Measurements from ENCODE around the gene VGLL4.

VGLL4 gene

GRCh38 chr3:11635680-11636393 lies 7.9 kb downstream of the VGLL4 start:
- no peak overlapping the region for H2AFZ ChIP-seq (ENCODE audit: low read length)
- peak overlapping the region; percentile 67 for H3K9ac ChIP-seq (ENCODE audit: low read depth, low read length, poor library complexity, severe bottlenecking)
- peak overlapping the region; percentile 85 for H3K4me3 ChIP-seq (ENCODE audit: low read length, poor library complexity, severe bottlenecking)
- no peak for TF ChIP-seq CTCF (conservative IDR thresholded peaks at IDR 0.05; ENCODE audit: low read length)
- no peak for TF ChIP-seq EZH2phosphoT487 (IDR thresholded peaks at IDR 0.05; ENCODE audit: borderline replicate concordance)
- H3K9me2 ChIP-seq (replicated peaks; ENCODE audit: low read depth, low read length): no peaks in the 10 kb centered on the region
- peak overlapping the region; percentile 97 for H3K4me2 ChIP-seq (ENCODE audit: low read depth, low read length, poor library complexity, severe bottlenecking)
- H4K20me1 ChIP-seq (ENCODE audit: insufficient read depth, low read length, poor library complexity, severe bottlenecking): peaks cover 99% of the 10 kb centered on the region
- H3K36me3 ChIP-seq (ENCODE audit: insufficient read depth, low read length): peaks cover 8% of the 10 kb centered on the region; the same call in 1 of the 2 replicates
- H3K9me3 ChIP-seq (ENCODE audit: insufficient read depth, low read depth, low read length): no peaks in the 10 kb centered on the region
- H3K27me3 ChIP-seq (ENCODE audit: insufficient read depth, low read length, poor library complexity, severe bottlenecking): no peaks in the 10 kb centered on the region
- no peaks in the 10 kb centered on the region for H3F3A ChIP-seq (ENCODE audit: low read depth)
- peaks cover 100% of the 10 kb centered on the region for H3K79me2 ChIP-seq (ENCODE audit: insufficient read depth, low read length)
- H3K4me1 ChIP-seq (ENCODE audit: insufficient read depth, low read length, poor library complexity, severe bottlenecking): peaks cover 85% of the 10 kb centered on the region

GRCh38 chr3:11634974-11635612 lies 8.6 kb downstream of the VGLL4 start:
- H3K9me3 ChIP-seq (ENCODE audit: insufficient read depth, low read depth, low read length): no peaks in the 10 kb centered on the region
- H3K4me2 ChIP-seq (ENCODE audit: low read depth, low read length, poor library complexity, severe bottlenecking): peak overlapping the region; percentile 97
- no peaks in the 10 kb centered on the region for H3F3A ChIP-seq (ENCODE audit: low read depth)
- no peak overlapping the region for H2AFZ ChIP-seq (ENCODE audit: low read length)
- peaks cover 100% of the 10 kb centered on the region for H3K79me2 ChIP-seq (ENCODE audit: insufficient read depth, low read length)
- no peaks in the 10 kb centered on the region for H3K27me3 ChIP-seq (ENCODE audit: insufficient read depth, low read length, poor library complexity, severe bottlenecking)
- no peaks in the 10 kb centered on the region for H3K9me2 ChIP-seq (replicated peaks; ENCODE audit: low read depth, low read length)
- H3K9ac ChIP-seq (ENCODE audit: low read depth, low read length, poor library complexity, severe bottlenecking): peak overlapping the region; percentile 67
- H3K4me1 ChIP-seq (ENCODE audit: insufficient read depth, low read length, poor library complexity, severe bottlenecking): peaks cover 80% of the 10 kb centered on the region
- no peak for TF ChIP-seq CTCF (conservative IDR thresholded peaks at IDR 0.05; ENCODE audit: low read length)
- TF ChIP-seq EZH2phosphoT487 (IDR thresholded peaks at IDR 0.05; ENCODE audit: borderline replicate concordance): no peak
- peak overlapping the region; percentile 85 for H3K4me3 ChIP-seq (ENCODE audit: low read length, poor library complexity, severe bottlenecking)
- H4K20me1 ChIP-seq (ENCODE audit: insufficient read depth, low read length, poor library complexity, severe bottlenecking): peaks cover 99% of the 10 kb centered on the region
- H3K36me3 ChIP-seq (ENCODE audit: insufficient read depth, low read length): peaks cover 8% of the 10 kb centered on the region; the same call in 1 of the 2 replicates

- H3K79me2 ChIP-seq (ENCODE audit: insufficient read depth, low read length): peaks cover 100% of the 10 kb centered on the region
- no peaks in the 10 kb centered on the region for H3F3A ChIP-seq (ENCODE audit: low read depth)
- peaks cover 76% of the 10 kb centered on the region for H3K4me1 ChIP-seq (ENCODE audit: insufficient read depth, low read length, poor library complexity, severe bottlenecking)
- no peak for TF ChIP-seq CTCF (conservative IDR thresholded peaks at IDR 0.05; ENCODE audit: low read length)
- no peak for TF ChIP-seq EZH2phosphoT487 (IDR thresholded peaks at IDR 0.05; ENCODE audit: borderline replicate concordance)
- peaks cover 99% of the 10 kb centered on the region for H4K20me1 ChIP-seq (ENCODE audit: insufficient read depth, low read length, poor library complexity, severe bottlenecking)
- H3K4me2 ChIP-seq (ENCODE audit: low read depth, low read length, poor library complexity, severe bottlenecking): peak overlapping the region; percentile 97
- H3K4me3 ChIP-seq (ENCODE audit: low read length, poor library complexity, severe bottlenecking): peak overlapping the region; percentile 85
- peaks cover 8% of the 10 kb centered on the region; the same call in 1 of the 2 replicates for H3K36me3 ChIP-seq (ENCODE audit: insufficient read depth, low read length)
- H3K9me2 ChIP-seq (replicated peaks; ENCODE audit: low read depth, low read length): no peaks in the 10 kb centered on the region
- H3K9me3 ChIP-seq (ENCODE audit: insufficient read depth, low read depth, low read length): no peaks in the 10 kb centered on the region
- no peaks in the 10 kb centered on the region for H3K27me3 ChIP-seq (ENCODE audit: insufficient read depth, low read length, poor library complexity, severe bottlenecking)
- H2AFZ ChIP-seq (ENCODE audit: low read length): no peak overlapping the region
- H3K9ac ChIP-seq (ENCODE audit: low read depth, low read length, poor library complexity, severe bottlenecking): no peak overlapping the region
Measured at GRCh38 chr3:11634081-11634635, 9.6 kb downstream of the VGLL4 start.

All from Loucy (cell line).